ENCODE measurements around the gene TEKTIP1. TPM values are rescaled to one million over a fixed set of nuclear protein-coding genes. Genes with fewer than 3 reads are reported as not detected.
A peak's percentile ranks its signal among the peaks of the same experiment; 100 is the strongest.
"Not testable (repeated sequence)": the region's sequence is repeated elsewhere in the genome, so short reads cannot be mapped to it uniquely, and the experiment has no call there.

Gene TEKTIP1
- total and polyA plus RNA-seq, 2 donors (not counting 1 experiment from before 2014, with no cell fraction given), result not detected

DNA sequence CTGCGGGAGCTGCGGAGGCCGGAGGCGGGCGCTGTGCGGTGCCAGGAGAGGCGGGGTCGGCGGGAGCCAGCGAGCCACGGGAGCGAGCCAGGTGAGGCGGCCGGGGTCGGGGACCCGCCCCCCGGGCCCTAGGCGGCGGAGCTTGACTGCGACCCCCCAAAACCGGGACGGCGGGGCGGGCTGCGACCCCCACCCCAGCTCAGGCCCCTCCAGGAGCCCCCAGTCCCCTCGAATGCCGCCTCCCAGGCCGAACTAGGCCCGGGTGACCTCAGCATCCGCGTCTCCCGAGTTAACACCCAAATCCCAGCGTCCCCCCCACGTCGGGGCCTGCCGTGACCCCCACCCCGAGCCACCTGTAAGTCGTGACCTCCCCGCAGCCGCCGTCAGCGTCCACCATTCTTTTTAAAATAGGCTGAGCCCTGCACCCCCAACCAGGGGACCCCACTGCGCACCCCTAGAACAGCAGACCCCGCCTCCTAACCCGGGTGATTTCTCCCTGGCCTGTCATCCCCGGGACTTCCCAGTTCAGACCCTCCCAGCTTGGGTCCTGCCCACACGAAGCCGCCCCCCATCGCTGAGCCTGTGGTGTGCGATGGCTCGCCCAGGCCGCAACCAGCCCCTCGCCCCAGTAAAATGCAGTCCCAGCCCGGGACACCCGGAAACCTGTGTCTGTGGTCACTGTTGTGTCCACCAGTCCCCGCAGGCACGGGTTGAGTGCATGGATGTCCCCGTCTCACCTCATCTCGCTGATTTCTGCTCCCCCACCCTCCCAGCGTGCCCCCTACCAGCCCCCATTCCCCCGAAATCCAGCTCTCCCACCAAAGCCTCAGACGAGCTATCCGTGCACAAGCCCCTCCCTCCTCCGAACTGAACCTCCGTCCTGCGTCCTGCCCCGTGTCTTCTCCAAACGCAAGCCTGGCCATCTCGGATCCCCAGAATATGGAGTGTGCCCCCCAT is 32.3 kb upstream of the TEKTIP1 start:
- TF ChIP-seq, protein P1, sequence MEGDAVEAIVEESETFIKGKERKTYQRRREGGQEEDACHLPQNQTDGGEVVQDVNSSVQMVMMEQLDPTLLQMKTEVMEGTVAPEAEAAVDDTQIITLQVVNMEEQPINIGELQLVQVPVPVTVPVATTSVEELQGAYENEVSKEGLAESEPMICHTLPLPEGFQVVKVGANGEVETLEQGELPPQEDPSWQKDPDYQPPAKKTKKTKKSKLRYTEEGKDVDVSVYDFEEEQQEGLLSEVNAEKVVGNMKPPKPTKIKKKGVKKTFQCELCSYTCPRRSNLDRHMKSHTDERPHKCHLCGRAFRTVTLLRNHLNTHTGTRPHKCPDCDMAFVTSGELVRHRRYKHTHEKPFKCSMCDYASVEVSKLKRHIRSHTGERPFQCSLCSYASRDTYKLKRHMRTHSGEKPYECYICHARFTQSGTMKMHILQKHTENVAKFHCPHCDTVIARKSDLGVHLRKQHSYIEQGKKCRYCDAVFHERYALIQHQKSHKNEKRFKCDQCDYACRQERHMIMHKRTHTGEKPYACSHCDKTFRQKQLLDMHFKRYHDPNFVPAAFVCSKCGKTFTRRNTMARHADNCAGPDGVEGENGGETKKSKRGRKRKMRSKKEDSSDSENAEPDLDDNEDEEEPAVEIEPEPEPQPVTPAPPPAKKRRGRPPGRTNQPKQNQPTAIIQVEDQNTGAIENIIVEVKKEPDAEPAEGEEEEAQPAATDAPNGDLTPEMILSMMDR (conservative IDR thresholded peaks at IDR 0.05 in 1 of 2, IDR thresholded peaks at IDR 0.05 in 1 of 2; ENCODE audit: low read depth in 1 of 2, low read length in 2 of 2), result no peak
- no peak for TF ChIP-seq EZH2 (IDR thresholded peaks at IDR 0.05; ENCODE audit: low read length, missing control alignments)
- H3K36me3 ChIP-seq (ENCODE audit: control insufficient read depth, insufficient read depth, low read length), result peaks cover 14% of the 10 kb centered on the region
- peak overlapping the region; percentile 92 for H3K4me2 ChIP-seq (ENCODE audit: extremely low read depth, insufficient read depth, low read length)
- H3K27ac ChIP-seq (ENCODE audit: insufficient read depth, low read length), result peak overlapping the region; percentile 86
- H3K27me3 ChIP-seq (ENCODE audit: control insufficient read depth, insufficient read depth, low read length), result no peaks in the 10 kb centered on the region
- peaks cover 53% of the 10 kb centered on the region for H3K79me2 ChIP-seq (ENCODE audit: control insufficient read depth, insufficient read depth, low read length)
- DNase-seq (ENCODE audit: low read depth in 2 of 2), result no peak
- H3K9ac ChIP-seq (ENCODE audit: insufficient read depth, low read length), result peak overlapping the region; percentile 89
- H3K4me1 ChIP-seq (ENCODE audit: control insufficient read depth, extremely low read depth, insufficient read depth, low read length), result no peaks in the 10 kb centered on the region
- H4K20me1 ChIP-seq (ENCODE audit: control insufficient read depth, extremely low read depth, insufficient read depth, low read length), result no peaks in the 10 kb centered on the region
- peak overlapping the region; percentile 74 to 93 (median 83) for H3K4me3 ChIP-seq (replicated peaks in 1 of 4; ENCODE audit: control extremely low read depth in 1 of 4, insufficient read depth in 1 of 4, low read depth in 3 of 4, low read length in 4 of 4)
- H2AFZ ChIP-seq (ENCODE audit: low read length), result peak overlapping the region; percentile 17
- H3K9me3 ChIP-seq (ENCODE audit: control insufficient read depth, insufficient read depth, low read depth, low read length), result no peaks in the 10 kb centered on the region

DNA sequence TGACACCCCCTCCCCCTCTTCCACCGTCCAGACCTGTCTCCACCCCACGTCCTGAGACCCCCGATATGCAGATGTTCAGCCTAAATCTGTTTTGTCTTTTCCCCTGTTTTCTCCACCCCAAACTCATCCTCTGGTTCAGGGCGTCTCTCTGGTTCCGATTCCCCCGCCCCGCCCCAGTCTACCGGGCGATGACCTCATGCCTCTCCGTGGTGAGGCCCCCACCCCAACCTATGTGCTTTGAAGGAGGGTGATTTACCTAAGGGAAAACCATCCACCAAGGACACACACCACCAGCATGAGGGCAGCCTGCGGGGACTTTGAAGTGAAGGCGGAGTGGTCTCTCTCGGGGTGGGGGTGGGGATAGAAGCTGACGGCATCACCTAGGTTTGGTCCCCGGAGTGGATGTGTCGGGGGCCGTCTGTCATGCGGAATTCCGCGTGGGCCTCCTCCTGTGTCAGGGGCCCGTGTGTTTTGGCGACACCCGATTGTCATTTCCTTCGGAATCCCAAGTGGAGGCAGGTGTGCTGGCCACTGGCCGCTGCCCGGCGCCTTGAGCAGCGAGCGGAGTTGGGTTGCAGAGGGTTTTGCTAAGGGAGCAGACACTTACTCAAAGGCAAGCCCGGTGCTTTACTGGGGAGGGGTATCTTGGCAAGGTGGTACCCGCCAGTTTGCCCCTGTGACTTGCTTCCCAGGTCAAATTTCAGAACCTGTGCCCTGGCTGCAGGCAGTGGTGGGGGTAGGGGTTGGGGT is 31.4 kb upstream of the TEKTIP1 start:
- Histone ChIP-seq H2AFZ (ENCODE audit: low read length) (peak overlapping the region; percentile 17), H3K4me3 (replicated peaks in 1 of 4; ENCODE audit: control extremely low read depth in 1 of 4, insufficient read depth in 1 of 4, low read depth in 3 of 4, low read length in 4 of 4) (peak overlapping the region; percentile 74 to 93 (median 83)), H3K79me2 (ENCODE audit: control insufficient read depth, insufficient read depth, low read length) (peaks cover 62% of the 10 kb centered on the region), H4K20me1 (ENCODE audit: control insufficient read depth, extremely low read depth, insufficient read depth, low read length) (no peaks in the 10 kb centered on the region), H3K27me3 (ENCODE audit: control insufficient read depth, insufficient read depth, low read length) (no peaks in the 10 kb centered on the region), H3K9me3 (ENCODE audit: control insufficient read depth, insufficient read depth, low read depth, low read length) (no peaks in the 10 kb centered on the region), H3K36me3 (ENCODE audit: control insufficient read depth, insufficient read depth, low read length) (peaks cover 14% of the 10 kb centered on the region), H3K4me1 (ENCODE audit: control insufficient read depth, extremely low read depth, insufficient read depth, low read length) (no peaks in the 10 kb centered on the region), H3K9ac (ENCODE audit: insufficient read depth, low read length) (peak overlapping the region; percentile 48), H3K4me2 (ENCODE audit: extremely low read depth, insufficient read depth, low read length) (peak overlapping the region; percentile 92), H3K27ac (ENCODE audit: insufficient read depth, low read length) (peak overlapping the region; percentile 86)
- TF ChIP-seq EZH2 (IDR thresholded peaks at IDR 0.05; ENCODE audit: low read length, missing control alignments), result no peak
- TF ChIP-seq, protein P1 (conservative IDR thresholded peaks at IDR 0.05 in 1 of 2, IDR thresholded peaks at IDR 0.05 in 1 of 2; ENCODE audit: low read depth in 1 of 2, low read length in 2 of 2), result no peak
- peak in 1 of 2 donors; percentile 27 for DNase-seq (ENCODE audit: low read depth in 2 of 2)

DNA sequence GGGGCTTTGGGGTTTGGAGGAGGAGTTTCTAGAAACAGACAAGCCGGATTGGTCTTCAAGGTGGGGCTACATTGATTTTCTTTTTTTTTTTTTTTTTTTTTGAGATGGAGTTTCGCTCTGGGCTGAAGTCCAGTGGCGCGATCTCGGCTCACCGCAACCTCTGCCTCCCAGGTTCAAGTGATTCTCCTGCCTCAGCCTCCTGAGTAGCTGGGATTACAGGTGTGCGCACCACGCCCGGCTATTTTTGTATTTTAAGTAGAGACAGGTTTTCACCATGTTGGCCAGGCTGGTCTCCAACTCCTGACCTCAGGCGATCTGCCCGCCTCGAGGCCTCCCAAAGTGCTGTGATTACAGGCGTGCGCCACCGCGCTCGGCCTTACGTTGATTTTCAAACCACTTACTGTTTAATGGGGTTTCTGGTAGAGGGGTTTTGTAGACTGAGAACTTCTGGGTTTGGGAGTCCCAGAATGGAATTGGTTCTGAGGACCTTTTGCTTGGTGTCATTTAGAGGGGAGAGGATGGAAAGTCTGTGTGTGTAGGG is 30.8 kb upstream of the TEKTIP1 start:
- H3K9ac ChIP-seq (ENCODE audit: insufficient read depth, low read length); H4K20me1 ChIP-seq (ENCODE audit: control insufficient read depth, extremely low read depth, insufficient read depth, low read length); H3K9me3 ChIP-seq (ENCODE audit: control insufficient read depth, insufficient read depth, low read depth, low read length); H3K27ac ChIP-seq (ENCODE audit: insufficient read depth, low read length); H3K4me2 ChIP-seq (ENCODE audit: extremely low read depth, insufficient read depth, low read length); H3K27me3 ChIP-seq (ENCODE audit: control insufficient read depth, insufficient read depth, low read length); H2AFZ ChIP-seq (ENCODE audit: low read length); DNase-seq (ENCODE audit: low read depth in 2 of 2); H3K4me1 ChIP-seq (ENCODE audit: control insufficient read depth, extremely low read depth, insufficient read depth, low read length): not testable (repeated sequence)
- Histone ChIP-seq H3K36me3 (ENCODE audit: control insufficient read depth, insufficient read depth, low read length) (peaks cover 14% of the 10 kb centered on the region), H3K4me3 (replicated peaks in 1 of 4; ENCODE audit: control extremely low read depth in 1 of 4, insufficient read depth in 1 of 4, low read depth in 3 of 4, low read length in 4 of 4) (peak overlapping the region in 1 of 4 experiments; percentile 84), H3K79me2 (ENCODE audit: control insufficient read depth, insufficient read depth, low read length) (peaks cover 69% of the 10 kb centered on the region)
